Measurements from ENCODE around the gene ORC4.

ORC4 gene

GRCh38 chr2:147925886-147926285, 94.7 kb downstream of the ORC4 start:
- DNase-seq, result no peak

- no peak for DNase-seq
These were observed 95.9 kb downstream of the ORC4 start for GRCh38 chr2:147924647-147925046.

GRCh38 chr2:147923846-147924245, 96.7 kb downstream of the ORC4 start:
- no peak for DNase-seq

GRCh38 chr2:147917161-147917560, 103.4 kb downstream of the ORC4 start:
- no peak for DNase-seq

- DNase-seq, result no peak
These were observed 103.8 kb downstream of the ORC4 start for GRCh38 chr2:147916723-147917122.

GRCh38 chr2:147916067-147916466, 104.5 kb downstream of the ORC4 start:
- no peak for DNase-seq

- no peak for DNase-seq
These were observed 106.6 kb downstream of the ORC4 start for GRCh38 chr2:147913701-147914480.

- DNase-seq, result no peak
These were observed 109.5 kb downstream of the ORC4 start for GRCh38 chr2:147910990-147911473.

- no peak for DNase-seq
These were observed 111.4 kb downstream of the ORC4 start for GRCh38 chr2:147909178-147909577.

GRCh38 chr2:147904051-147904450, 116.5 kb downstream of the ORC4 start:
- no peak for DNase-seq

GRCh38 chr2:147888680-147889079, 131.9 kb downstream of the ORC4 start:
- DNase-seq, result no peak

- DNase-seq, result no peak
These were observed 134.4 kb downstream of the ORC4 start for GRCh38 chr2:147886136-147886535.

GRCh38 chr2:147884830-147885229, 135.7 kb downstream of the ORC4 start:
- DNase-seq, result no peak

GRCh38 chr2:147882631-147883030, 137.9 kb downstream of the ORC4 start:
- DNase-seq, result no peak

Data from NK-92 treated with Interleukin-12 subunit alpha and Interleukin-12 subunit beta, amount 100 ng/mL, for 24 hours (cell line).